AG10803 (cell line): ENCODE results near the gene SMYD3.
A peak's percentile ranks its signal among the peaks of the same experiment; 100 is the strongest.

ENCODE experiments used
- DNase-seq: peaks from one replicate; pipeline ENCODE4 v3.0.0; 2010; ENCODE audit warnings: low read depth
- H3K4me3 ChIP-seq: 2 replicates; pipeline ENCODE4 v1.5.1; 2011; ENCODE audit warnings: mild to moderate bottlenecking, low read length, control low read depth
- TF ChIP-seq, protein P1 (sequence below): conservative IDR thresholded peaks from 2 replicates; pipeline ENCODE4 v1.5.1; 2011; ENCODE audit warnings: mild to moderate bottlenecking, low read length, control low read depth, inconsistent platforms

Gene SMYD3

DNA sequence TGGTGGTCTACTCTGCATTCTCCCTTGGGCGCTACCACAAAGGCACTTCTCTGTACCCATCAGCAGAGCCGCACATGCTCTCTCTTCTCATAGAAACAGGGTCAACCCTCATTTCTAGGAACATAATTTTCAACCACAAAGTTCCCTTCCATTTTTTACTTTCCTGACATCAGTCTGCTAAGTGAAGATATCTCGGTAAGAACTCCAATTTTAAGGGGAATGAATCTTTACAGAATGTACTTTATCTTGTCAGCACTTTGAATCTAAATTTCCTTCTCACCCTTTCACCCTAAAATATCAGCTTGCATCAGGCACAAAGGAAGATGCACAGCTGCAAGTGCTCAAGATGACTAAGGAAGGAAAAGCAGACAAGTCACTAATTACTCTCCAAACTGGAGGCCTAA lies 545.9 kb downstream of the SMYD3 start:
- no peak overlapping the region for H3K4me3 ChIP-seq
- TF ChIP-seq, protein P1, sequence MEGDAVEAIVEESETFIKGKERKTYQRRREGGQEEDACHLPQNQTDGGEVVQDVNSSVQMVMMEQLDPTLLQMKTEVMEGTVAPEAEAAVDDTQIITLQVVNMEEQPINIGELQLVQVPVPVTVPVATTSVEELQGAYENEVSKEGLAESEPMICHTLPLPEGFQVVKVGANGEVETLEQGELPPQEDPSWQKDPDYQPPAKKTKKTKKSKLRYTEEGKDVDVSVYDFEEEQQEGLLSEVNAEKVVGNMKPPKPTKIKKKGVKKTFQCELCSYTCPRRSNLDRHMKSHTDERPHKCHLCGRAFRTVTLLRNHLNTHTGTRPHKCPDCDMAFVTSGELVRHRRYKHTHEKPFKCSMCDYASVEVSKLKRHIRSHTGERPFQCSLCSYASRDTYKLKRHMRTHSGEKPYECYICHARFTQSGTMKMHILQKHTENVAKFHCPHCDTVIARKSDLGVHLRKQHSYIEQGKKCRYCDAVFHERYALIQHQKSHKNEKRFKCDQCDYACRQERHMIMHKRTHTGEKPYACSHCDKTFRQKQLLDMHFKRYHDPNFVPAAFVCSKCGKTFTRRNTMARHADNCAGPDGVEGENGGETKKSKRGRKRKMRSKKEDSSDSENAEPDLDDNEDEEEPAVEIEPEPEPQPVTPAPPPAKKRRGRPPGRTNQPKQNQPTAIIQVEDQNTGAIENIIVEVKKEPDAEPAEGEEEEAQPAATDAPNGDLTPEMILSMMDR: no peak
- peak; percentile 71 for DNase-seq

DNA sequence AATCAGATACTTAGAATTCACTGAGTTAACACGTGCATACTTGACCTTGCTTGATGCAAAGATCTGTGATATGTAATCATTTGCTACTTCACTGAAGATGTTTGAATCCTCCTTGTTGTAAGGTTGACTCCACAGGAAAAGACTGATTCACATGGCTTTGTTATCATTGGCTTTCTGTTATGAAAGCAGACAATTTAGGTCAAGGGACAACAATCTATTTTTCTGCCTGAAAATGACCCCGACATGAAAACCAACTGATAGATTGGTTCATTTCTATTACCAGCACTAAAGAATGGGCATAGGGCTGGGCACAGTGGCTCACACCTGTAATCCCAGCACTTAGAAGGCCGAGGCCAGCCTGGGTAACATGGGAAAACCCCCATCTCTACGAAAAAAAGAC lies 546.9 kb downstream of the SMYD3 start:
- no peak overlapping the region for H3K4me3 ChIP-seq
- TF ChIP-seq, protein P1: no peak
- no peak for DNase-seq

DNA sequence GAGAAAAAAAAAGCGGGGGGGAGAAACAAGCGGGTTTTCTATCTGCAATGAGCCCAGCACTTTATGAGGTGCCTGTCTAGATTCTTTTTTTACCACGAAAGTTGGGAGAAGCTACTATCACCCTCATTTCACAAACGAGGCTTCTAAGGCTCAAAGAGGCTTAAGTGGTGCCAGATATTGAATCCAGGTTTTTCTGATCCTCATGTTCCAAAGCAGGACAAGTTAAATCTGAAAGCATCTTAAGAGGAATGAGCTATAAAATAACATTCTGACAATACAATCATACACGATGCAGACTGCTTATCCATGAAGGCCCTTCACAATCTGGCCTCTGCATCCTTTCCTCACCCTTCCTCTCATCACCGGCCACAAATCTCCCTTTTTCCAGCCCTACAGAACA lies 549.1 kb downstream of the SMYD3 start:
- no peak for DNase-seq
- no peak overlapping the region for H3K4me3 ChIP-seq
- TF ChIP-seq, protein P1: no peak

DNA sequence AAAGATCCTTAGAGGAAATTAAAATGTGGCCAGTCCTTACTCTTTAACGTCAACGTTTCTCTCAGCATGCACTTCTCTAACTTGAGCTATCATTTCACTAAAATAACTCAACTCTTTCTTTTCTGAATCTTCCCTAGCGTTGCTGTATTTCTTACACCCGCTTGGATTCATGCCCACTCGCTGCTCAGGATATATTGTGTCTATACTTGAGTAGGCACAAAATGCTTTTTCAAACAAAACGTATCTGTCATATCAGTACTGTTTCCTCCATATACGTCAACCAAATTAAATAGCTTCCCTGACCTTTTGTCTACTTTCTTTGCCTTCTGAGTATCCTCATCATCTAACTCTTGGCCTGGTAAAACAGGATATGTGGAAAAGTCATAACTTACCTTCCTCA lies 549.7 kb downstream of the SMYD3 start:
- TF ChIP-seq, protein P1: no peak
- no peak overlapping the region for H3K4me3 ChIP-seq
- no peak for DNase-seq

DNA sequence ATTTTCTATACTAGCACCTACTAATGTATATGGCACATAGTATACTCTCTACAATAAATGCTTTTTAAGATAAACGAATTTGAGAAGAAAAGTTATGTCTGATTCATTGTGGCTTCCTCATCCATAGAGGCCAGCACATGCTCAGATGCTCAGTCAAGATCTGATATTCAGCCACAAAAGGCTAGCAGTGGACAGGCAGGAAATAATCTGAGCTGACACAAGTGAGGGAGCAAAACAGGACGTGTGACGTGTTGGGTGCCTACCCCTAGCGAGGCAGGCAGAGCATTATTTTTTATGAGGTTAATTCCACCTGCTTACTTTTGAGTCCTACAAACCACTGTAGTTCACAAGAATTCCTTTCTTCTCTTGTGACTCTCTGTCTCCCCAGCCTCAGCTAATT lies 550.9 kb downstream of the SMYD3 start:
- TF ChIP-seq, protein P1: no peak
- H3K4me3 ChIP-seq: no peak overlapping the region
- no peak for DNase-seq

DNA sequence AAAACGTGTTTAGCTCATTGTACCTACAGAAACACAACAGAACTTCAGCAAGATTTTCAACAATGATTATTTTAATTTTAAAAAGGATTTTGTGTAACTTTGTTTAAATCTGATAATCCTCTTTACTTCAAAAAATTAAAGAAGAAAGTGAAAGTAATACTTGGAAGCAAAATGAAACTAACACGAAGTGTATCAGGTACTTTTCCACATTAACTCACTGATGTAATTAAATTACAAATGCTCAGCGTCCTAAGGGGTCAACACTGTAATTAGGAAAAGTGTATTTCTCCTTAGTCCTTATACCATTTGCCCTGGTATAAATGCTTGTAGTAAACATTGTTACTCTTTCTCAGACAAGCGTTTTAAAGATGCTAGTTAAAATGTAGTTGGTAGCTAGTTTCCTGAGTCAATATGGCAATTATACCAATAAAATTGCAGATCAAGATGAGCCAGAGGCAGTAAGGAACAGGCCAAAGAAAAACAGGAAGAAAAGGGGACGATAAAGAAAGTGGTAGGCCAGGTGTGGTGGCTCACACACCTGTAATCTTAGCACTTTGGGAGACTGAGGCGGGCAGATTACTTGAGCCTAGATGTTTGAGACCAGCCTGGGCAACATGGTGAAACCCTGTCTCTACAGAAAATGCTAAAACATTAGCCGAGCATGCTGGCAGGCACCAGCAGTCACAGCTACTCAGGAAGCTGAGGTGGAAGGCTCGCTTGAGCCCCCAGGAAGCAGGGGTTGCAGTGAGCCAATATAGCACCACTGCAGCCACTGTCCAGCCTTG lies 553.0 kb downstream of the SMYD3 start:
- peak overlapping the region; percentile 41 for H3K4me3 ChIP-seq
- DNase-seq: no peak
- TF ChIP-seq, protein P1: no peak

DNA sequence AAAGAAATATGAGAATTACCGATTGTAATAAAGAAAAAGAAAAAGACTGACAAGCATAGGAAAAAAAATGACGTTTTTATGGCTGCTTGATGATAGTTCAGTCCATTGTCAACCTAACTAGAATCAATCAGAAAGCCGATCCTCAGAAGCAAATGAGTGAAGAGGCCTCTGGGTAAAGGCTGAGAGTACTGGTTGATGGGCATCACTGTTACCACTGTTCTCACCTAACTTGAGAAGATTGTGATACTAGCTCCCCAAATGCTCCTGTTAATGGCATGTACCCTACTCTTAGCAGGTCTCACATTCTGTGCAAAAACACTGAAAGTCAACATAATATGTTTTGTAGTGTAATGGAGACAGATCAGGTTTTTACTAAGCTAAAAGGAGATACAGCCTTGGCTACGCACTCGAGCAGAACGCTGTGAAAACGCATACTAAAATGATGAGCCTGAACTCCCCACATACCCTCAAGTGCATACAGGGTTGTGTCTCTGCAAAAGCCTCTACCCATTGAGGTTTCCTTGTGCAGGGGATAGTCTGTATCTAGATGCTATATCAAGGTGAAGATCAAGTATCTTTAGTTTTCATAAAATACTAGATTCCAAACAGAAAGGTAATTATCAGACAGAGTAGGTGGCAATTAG lies 554.6 kb downstream of the SMYD3 start:
- DNase-seq: no peak
- TF ChIP-seq, protein P1: no peak
- H3K4me3 ChIP-seq: no peak overlapping the region
